ENCODE measurements around the gene PDE1A. TPM values are rescaled to one million over a fixed set of nuclear protein-coding genes. Genes with fewer than 3 reads are reported as not detected.

Gene PDE1A
- total RNA-seq, 1 donor from 2014 or later: 0.53 TPM

- Histone ChIP-seq H3K36me3 (ENCODE audit: control insufficient read depth, insufficient read depth, low read length) (no peaks in the 10 kb centered on the region), H3K4me3 (ENCODE audit: low read depth, low read length) (no peak overlapping the region), H3K27me3 (ENCODE audit: control insufficient read depth, insufficient read depth, low read length) (no peaks in the 10 kb centered on the region)
- TF ChIP-seq CTCF (IDR thresholded peaks at IDR 0.05; ENCODE audit: insufficient read depth, low read length, severe bottlenecking): no peak
- no peak for DNase-seq (ENCODE audit: low read depth)
- FAIRE-seq: no peak
These were observed 123.9 kb downstream of the PDE1A start for GRCh38 chr2:182302972-182303371.

DNA sequence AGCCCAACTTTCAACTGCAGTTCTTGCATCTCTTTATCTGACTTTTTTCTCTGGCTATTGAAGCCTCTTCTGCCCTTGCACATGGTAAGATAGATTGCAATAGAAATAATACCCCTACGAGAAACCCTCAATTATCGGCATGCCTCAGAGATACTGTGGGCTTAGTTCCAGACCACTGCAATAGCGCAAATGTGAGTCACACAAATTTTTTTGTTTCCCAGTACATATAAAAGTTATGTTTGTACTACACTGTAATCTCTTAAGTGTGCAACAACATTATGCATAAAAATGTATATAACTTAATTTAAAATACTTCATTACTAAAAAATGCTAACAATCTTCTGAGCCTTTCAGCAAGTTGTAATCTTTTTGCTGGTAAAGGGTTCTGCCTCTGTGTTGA is 124.7 kb downstream of the PDE1A start:
- FAIRE-seq: no peak
- no peaks in the 10 kb centered on the region for H3K36me3 ChIP-seq (ENCODE audit: control insufficient read depth, insufficient read depth, low read length)
- H3K4me3 ChIP-seq (ENCODE audit: low read depth, low read length): no peak overlapping the region
- H3K27me3 ChIP-seq (ENCODE audit: control insufficient read depth, insufficient read depth, low read length): no peaks in the 10 kb centered on the region
- no peak for DNase-seq (ENCODE audit: low read depth)
- no peak for TF ChIP-seq CTCF (IDR thresholded peaks at IDR 0.05; ENCODE audit: insufficient read depth, low read length, severe bottlenecking)

DNA sequence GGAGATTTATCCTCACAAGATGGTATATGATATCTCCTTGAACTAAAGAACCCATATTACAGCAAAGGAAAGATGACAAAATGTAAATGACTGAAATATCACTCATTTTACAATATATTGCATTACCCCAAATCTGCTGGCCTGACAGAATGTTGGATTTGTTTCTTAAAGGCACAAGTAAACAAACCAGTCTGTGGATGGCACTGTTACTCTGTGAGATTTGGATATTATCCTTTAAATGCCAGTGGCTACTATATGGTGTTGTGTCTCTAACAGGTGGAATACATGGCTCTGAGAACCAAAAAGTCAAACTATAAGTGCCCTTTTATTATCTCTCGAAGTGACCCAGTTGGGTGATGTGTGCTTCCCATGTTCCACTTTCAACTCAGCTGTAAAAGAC is 125.7 kb downstream of the PDE1A start:
- no peak for TF ChIP-seq CTCF (IDR thresholded peaks at IDR 0.05; ENCODE audit: insufficient read depth, low read length, severe bottlenecking)
- FAIRE-seq (no peak), DNase-seq (ENCODE audit: low read depth) (peak; percentile 38)
- Histone ChIP-seq H3K27me3 (ENCODE audit: control insufficient read depth, insufficient read depth, low read length) (no peaks in the 10 kb centered on the region), H3K4me3 (ENCODE audit: low read depth, low read length) (no peak overlapping the region), H3K36me3 (ENCODE audit: control insufficient read depth, insufficient read depth, low read length) (no peaks in the 10 kb centered on the region)

DNA sequence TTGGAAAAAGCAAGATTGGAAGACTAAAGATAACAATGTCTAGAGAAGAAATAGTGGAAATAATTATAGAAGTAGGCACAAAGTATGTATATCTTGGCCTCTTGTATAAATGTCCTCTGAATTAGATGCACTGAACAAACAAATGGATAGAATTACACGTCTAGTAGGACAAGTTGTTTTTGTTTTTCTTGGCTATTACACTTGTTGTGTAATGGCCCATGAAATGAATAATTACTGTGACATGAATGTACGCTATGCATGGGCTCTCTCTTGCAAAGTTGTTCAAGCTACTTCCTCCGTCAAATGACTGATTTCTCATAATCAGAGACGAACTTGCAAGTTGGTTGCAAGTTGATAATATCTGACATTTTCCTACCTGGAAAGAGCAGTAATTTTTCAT is 126.2 kb downstream of the PDE1A start:
- DNase-seq (ENCODE audit: low read depth): no peak
- H3K4me3 ChIP-seq (ENCODE audit: low read depth, low read length): no peak overlapping the region
- no peaks in the 10 kb centered on the region for H3K36me3 ChIP-seq (ENCODE audit: control insufficient read depth, insufficient read depth, low read length)
- no peaks in the 10 kb centered on the region for H3K27me3 ChIP-seq (ENCODE audit: control insufficient read depth, insufficient read depth, low read length)
- TF ChIP-seq CTCF (IDR thresholded peaks at IDR 0.05; ENCODE audit: insufficient read depth, low read length, severe bottlenecking): no peak
- FAIRE-seq: no peak

DNA sequence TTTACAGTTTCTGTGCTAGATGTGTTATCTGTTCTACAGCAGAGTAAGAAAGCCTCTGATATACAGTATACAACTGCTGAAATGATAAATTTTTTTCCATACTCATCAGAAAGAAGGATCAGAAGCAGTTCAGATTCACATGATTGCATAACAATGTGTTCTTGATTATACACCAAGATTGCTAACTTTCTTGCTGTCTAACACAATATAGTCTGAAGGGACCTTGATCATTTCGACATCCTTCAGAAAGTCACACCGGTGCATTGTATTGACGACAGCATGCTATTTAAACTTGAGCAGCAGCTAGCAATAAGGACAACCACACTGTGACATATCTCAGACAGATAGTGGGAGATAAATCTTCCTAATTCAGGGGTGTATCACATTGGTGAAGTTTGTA is 127.2 kb downstream of the PDE1A start:
- Histone ChIP-seq H3K36me3 (ENCODE audit: control insufficient read depth, insufficient read depth, low read length) (no peaks in the 10 kb centered on the region), H3K4me3 (ENCODE audit: low read depth, low read length) (no peak overlapping the region), H3K27me3 (ENCODE audit: control insufficient read depth, insufficient read depth, low read length) (no peaks in the 10 kb centered on the region)
- TF ChIP-seq CTCF (IDR thresholded peaks at IDR 0.05; ENCODE audit: insufficient read depth, low read length, severe bottlenecking): no peak
- DNase-seq (ENCODE audit: low read depth) (no peak), FAIRE-seq (no peak)

- DNase-seq (ENCODE audit: low read depth) (no peak), FAIRE-seq (no peak)
- no peak for TF ChIP-seq CTCF (IDR thresholded peaks at IDR 0.05; ENCODE audit: insufficient read depth, low read length, severe bottlenecking)
- Histone ChIP-seq H3K4me3 (ENCODE audit: low read depth, low read length) (no peak overlapping the region), H3K27me3 (ENCODE audit: control insufficient read depth, insufficient read depth, low read length) (no peaks in the 10 kb centered on the region), H3K36me3 (ENCODE audit: control insufficient read depth, insufficient read depth, low read length) (no peaks in the 10 kb centered on the region)
These were observed 128.4 kb downstream of the PDE1A start for GRCh38 chr2:182298456-182298855.

Data from bronchial epithelial cell (primary cell).